Measurements from ENCODE around the gene MAGI1. TPM values are rescaled to one million over a fixed set of nuclear protein-coding genes. Genes with fewer than 3 reads are reported as not detected.

MAGI1 gene
- total RNA-seq, 1 experiment from 2014 or later: 38.6 TPM

- Histone ChIP-seq H3K79me2 (ENCODE audit: insufficient read depth, low read length) (0 out of 2 replicates have a peak, but pooled peaks cover 3% of the 10 kb centered on the region), H3K9me3 (ENCODE audit: control insufficient read depth in 1 of 2, insufficient read depth in 1 of 2, low read depth in 1 of 2, low read length in 2 of 2) (no peaks in the 10 kb centered on the region), H3K9me2 (ENCODE audit: insufficient read depth) (no peaks in the 10 kb centered on the region), H3K36me3 (ENCODE audit: control insufficient read depth in 1 of 2, insufficient read depth in 2 of 2, low read length in 2 of 2) (no peaks in the 10 kb centered on the region), H3K9ac (ENCODE audit: low read length) (no peak overlapping the region), H2AFZ (ENCODE audit: low read depth, low read length, poor library complexity, severe bottlenecking) (no peak overlapping the region), H4K20me1 (ENCODE audit: insufficient read depth) (no peaks in the 10 kb centered on the region), H3K4me2 (ENCODE audit: low read length) (no peak overlapping the region), H3K4me3 (replicated peaks in 1 of 2; ENCODE audit: low read depth in 1 of 2, low read length in 2 of 2) (no peak overlapping the region), H3K27me3 (ENCODE audit: insufficient read depth, low read length) (no peaks in the 10 kb centered on the region), H3K27ac (ENCODE audit: low read depth, low read length) (no peak overlapping the region), H3K4me1 (ENCODE audit: control insufficient read depth in 1 of 2, insufficient read depth in 2 of 2, low read length in 2 of 2) (peaks cover 2 to 5% of the 10 kb centered on the region in 2 experiments; a peak in 2 of 4 replicates)
- POLR2A ChIA-PET: no interaction called here
- no peak for DNase-seq (ENCODE audit: low read depth, low spot score)
- BruUV-seq (replicated peaks): no TSS peak
- RAD21 ChIA-PET (ENCODE audit: low non-redundant PET in 1 of 2, low total read pairs in 2 of 2, uncharacterized antibody in 2 of 2, unreplicated experiment in 2 of 2): no interaction called here
- intact Hi-C loops (cut with micrococcal nuclease): no loop called here
- CTCF ChIA-PET: no interaction called here
- no peak for ATAC-seq
- TF ChIP-seq ZBTB33 (IDR thresholded peaks at IDR 0.05; ENCODE audit: extremely low read depth, insufficient replicate concordance, low read length) (no peak), TCF7L2 (IDR thresholded peaks at IDR 0.05; ENCODE audit: borderline replicate concordance, extremely low read depth, insufficient read depth, insufficient read length) (no peak), FOSL1 (IDR thresholded peaks at IDR 0.05; ENCODE audit: low read depth) (no peak), ZFX (IDR thresholded peaks at IDR 0.05) (no peak), EZH2 (IDR thresholded peaks at IDR 0.05) (no peak), CTCF (IDR thresholded peaks at IDR 0.05 in 2 of 3, conservative IDR thresholded peaks at IDR 0.05 in 1 of 3; ENCODE audit: borderline replicate concordance in 1 of 3, insufficient read depth in 1 of 3, low read depth in 2 of 3, low read length in 2 of 3) (no peak), SP1 (IDR thresholded peaks at IDR 0.05; ENCODE audit: low read depth) (no peak), EZH2phosphoT487 (IDR thresholded peaks at IDR 0.05; ENCODE audit: borderline replicate concordance) (no peak), EGR1 (IDR thresholded peaks at IDR 0.05; ENCODE audit: low read depth) (no peak), REST (IDR thresholded peaks at IDR 0.05; ENCODE audit: low read depth) (no peak), ELF1 (IDR thresholded peaks at IDR 0.05; ENCODE audit: borderline replicate concordance, low read depth) (no peak), POLR2AphosphoS5 (IDR thresholded peaks at IDR 0.05; ENCODE audit: low read depth, low read length) (no peak), JUND (IDR thresholded peaks at IDR 0.05) (no peak)
Observed at GRCh38 chr3:65850261-65850660, 188.5 kb downstream of the MAGI1 start.
